8988T (cell line): ENCODE measurements around the gene DENND1B.

Experiments
- DNase-seq: peaks from one replicate; pipeline ENCODE4 v3.0.0; 2011

DENND1B gene, protein sequence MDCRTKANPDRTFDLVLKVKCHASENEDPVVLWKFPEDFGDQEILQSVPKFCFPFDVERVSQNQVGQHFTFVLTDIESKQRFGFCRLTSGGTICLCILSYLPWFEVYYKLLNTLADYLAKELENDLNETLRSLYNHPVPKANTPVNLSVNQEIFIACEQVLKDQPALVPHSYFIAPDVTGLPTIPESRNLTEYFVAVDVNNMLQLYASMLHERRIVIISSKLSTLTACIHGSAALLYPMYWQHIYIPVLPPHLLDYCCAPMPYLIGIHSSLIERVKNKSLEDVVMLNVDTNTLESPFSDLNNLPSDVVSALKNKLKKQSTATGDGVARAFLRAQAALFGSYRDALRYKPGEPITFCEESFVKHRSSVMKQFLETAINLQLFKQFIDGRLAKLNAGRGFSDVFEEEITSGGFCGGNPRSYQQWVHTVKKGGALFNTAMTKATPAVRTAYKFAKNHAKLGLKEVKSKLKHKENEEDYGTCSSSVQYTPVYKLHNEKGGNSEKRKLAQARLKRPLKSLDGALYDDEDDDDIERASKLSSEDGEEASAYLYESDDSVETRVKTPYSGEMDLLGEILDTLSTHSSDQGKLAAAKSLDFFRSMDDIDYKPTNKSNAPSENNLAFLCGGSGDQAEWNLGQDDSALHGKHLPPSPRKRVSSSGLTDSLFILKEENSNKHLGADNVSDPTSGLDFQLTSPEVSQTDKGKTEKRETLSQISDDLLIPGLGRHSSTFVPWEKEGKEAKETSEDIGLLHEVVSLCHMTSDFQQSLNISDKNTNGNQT

DNA sequence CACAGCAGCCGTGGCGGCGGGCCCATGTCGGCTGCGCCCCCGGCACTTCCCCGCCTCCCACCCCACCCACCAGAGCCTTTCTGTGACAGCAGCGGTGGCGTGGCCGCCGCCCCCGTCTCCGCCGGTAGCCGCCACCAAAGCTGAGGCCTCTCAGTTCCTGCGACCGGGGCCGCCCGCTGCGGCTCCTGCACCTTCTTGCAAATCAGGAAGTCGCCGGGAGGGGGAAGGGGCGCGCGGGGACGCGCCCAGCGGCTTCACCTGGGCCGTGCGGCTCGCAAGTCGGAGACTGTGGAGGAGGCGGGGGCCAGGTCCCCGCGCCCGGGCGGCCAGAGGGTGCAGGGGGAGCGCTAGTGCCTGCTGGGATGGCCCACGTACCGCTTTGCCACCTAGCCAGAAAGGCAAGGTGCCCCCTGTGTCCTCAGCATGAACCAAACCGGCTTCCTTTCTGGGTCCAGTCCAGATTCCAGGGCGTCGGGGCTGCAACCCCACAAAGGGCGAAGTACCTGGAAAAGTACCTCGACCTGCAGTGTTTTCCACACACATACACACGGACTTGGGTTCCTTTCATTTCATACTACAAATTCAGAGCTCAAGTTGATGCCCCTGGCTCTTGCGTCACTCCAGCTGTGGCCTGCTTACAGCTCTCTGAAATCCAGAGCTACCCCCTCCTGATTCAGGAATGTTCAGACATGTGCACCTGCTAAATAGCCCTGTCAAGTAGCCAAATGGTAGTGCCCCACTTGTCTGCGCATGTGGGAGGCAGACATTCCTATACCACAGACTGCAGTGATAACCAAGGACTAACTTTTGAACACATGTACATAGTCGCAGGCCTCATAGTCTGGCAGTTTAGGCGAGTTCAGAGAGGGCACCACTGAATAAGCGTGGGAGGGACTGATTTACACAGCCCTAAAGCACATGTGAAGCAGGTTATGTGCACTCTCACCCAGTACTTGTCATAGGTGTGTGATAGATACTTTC, at the start of gene DENND1B:
Gene DENND1B (minus strand): TSS at position 199 of the 981 bp plus-strand sequence. CDS start 325 bp downstream, outside the sequence.
- DNase-seq, result no peak

DNA sequence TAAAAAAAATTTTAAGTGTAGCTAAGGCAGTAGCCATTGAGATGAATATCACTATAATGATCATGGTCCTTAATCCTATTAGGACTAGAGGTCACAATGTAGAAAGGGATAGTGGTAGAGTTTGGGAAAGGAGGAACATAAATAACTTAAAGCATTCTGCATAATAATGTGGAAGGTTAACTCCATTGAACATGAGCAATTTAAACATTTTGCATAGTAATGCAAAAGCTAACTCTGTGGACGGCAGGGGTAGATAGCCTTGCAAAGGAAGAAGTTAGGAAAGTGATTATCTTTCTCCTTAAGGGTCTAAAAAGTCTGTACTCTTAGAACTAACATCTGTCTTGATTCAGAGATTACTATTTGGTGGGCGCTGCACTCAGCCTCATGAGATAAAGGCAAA, 39.0 kb upstream of the DENND1B start:
- DNase-seq, result no peak

DNA sequence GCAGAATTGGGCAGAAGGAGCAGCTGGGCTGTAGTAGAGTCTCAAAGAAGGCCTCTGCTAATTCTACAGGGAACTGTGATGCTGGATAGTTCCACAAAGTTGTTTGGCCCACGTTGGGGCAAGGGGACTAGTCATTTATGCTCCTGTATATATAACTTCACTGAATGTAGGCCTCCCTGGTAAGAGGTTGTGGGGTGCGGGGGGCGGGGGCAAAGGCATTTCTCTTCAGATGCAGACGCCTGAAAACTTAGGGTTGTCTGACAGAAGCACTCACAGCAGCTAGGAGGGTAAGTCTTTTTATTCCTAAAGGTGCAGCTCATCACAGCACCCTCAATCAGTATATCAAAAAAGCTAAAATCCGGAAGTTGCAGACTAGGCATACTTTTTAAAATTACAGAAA, 38.5 kb upstream of the DENND1B start:
- DNase-seq, result no peak

DNA sequence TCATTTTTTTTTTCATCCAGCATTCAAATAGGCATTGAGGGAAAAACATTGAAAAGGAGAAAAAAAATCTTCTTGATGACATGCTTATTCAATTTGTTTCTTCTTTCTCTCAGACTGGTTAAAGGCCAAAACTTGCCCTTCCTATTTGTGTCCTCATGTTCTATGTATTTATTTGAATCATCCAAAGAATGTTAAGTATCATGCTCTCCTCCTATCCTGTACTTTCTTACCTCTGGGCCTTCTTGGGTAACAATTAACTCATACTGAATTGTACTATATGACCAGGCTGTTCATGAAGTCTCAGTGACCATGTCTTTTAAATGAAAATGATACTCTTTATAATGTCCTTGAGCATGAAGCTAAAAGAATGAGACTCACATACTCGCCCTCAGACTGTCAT, 36.5 kb upstream of the DENND1B start:
- no peak for DNase-seq

DNA sequence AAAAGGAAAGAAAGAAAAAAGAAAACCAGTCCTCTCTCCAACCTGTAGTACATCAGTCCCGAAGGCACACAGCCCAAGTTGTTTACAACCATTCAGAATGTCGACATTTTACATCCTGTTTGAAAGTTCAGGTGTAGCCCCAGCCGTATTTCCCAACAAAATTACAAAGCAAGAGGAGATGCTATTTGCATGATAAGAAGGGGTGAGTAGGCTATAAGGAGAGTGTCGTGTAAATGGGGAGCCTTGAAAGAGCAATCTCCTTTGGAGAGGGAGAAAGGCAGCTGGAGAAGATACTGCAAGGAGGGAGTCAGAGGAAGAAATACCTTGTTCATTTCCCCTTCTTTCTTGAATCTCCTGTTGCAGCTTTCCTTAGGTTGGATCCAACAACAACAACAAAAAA, 35.5 kb upstream of the DENND1B start:
- DNase-seq, result no peak

DNA sequence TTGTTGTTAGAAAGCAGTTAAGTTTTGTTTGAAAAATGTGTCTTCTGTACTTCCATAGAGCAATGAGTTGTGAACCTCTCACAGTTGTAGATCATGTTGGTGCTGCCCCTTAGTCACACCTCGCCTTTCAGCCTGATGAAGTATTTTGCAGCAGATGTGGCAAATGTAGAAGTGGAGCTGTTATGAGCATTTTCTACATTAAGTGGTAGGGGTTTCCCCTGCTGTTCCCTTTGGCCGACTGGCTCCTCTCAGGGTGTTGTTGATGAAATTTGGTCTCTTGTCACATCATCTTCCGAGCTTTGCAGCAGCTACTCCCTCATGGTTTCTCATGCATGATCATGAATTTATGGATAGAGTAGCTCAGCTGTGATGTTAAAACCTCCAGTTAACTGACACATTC, 33.6 kb upstream of the DENND1B start:
- no peak for DNase-seq

DNA sequence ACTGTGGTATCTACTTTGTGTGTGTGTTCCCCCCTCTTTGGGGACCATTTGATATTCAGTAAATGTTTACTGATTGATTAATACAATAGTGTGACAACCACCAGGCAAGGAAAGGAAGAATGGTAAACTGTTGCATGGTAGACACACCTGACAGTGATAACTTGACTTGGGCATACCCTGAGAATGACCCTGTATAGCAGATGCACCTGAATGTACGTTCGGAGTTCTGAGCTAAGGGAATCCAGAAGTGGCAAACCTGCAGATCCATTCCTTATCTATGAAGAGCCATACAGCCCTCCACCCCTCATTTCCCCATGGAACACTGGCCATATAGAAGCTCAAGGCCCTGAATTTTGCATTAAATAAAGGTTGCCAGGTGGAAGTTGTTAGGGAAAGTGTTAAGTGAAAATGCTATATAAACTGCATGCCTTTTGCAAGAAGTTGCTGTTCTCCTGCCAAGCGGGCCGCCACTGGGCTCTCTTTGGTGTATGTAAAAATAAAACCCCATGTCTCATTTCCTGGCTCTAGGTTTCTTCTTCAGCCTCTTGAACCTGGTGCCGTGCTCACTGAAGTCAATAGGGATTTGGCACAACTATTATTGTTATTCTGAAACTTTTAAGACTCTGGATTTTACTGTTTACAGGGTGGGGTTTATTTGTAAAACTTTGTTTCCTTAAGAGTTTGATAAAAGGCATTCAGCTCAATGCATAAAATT, 32.6 kb upstream of the DENND1B start:
- no peak for DNase-seq

DNA sequence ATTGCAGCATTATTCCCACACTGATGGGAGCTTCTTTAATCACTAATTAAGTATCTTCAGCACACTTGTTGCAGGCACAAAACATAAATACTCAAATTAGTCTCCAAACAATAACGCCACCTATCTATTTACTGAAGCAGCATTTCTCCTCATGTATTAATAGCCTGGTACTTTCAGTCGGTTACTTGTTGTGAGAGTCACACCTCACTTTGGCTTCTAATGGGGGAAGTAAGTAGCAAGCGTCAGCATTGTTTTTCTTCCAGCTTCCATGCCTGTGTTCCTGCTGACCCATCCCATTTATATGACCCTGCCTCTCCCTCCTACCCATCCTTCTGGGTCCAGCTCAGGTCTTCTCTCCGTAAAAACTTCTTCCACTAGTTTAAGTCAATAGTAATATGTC, 31.9 kb upstream of the DENND1B start:
- DNase-seq, result no peak

DNA sequence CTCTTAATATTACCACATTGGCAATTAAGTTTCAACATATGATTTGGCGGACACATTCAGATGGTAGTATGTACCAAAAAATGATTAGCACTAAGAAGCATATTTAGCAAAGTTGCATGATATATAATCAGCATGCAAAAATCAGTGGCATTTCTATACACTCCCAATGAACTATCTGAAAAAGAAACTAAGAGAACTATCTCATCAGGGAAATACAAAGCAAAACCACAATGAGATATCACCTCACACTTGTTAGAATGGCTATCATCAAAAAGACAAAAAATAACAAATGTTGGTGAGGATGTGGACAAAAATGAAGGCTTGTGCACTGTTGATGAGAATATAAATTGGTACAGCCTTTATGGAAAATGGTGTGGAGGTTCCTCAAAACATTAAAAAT, 31.4 kb upstream of the DENND1B start:
- DNase-seq, result no peak

DNA sequence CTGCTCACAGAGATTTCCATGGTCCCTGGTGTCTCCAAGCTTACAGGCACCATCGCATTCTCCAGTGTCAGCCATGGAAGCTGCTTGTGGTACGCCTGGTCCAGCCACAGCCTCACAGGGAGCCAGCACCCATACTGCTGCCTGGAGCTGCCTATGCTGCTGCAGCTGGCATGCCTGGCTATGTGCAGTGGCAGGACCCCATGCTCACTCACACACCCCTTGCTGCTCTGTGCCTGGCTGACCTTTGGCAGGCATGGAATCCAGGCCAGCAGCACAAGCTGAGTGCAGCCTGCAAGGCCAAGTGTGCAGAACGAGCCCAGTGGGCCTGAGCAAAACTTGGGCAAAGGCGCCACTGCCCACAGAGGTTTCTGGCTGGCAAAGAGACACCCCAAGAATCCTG, 26.4 kb upstream of the DENND1B start:
- no peak for DNase-seq

DNA sequence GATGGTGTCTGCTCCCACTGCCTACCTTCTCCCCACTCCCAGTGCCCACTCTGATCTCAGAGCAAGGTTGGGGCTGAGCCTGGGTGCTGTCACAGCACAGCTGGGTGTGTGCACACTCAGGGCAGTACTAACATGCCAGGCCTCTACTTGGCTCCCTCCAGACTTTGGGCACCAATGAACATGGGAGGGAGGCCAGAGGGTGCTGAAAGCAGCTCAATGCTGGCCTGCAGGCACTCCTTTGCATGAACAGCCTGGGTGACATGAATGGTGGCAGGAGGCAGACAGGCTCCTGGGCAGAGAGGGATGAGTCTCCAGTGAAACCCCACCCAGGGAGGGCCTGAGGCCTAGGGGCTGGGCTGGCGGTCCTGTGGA, 25.8 kb upstream of the DENND1B start:
- DNase-seq, result no peak

DNA sequence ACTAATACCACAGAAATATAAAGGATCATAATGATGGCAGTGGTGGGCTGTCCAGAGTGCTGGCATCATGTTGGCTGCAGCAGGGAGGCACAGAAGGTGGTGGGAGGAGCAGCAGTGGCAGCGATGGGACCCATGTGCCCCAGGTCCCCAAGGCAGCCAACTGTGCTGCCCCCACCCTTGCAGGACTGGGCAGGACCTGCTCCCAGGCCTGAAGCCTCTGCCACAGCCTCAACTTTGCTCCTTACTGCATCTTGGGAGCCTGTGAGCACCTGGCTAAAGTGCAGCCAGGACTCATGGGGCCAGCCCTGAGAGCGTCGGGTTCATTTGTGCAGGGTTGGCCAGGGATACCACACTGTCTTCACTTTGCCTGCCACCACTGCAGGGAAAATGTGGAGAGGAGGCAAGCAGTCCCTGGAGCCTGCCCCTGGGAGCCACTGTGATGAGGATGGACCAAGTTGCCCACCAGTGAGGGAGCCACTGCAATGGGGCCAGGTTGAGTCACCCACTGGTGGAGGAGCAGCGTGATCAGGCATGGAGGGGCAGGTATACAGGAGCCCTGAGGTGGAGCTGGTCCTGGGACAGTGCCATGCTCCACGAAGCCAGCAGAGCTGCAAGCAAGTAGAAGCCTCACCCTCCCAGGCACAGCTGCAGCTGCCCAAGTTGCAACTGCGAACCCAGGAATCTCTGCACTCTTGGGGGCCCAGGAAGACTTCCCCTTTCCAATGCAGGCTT, 25.3 kb upstream of the DENND1B start:
- no peak for DNase-seq

DNA sequence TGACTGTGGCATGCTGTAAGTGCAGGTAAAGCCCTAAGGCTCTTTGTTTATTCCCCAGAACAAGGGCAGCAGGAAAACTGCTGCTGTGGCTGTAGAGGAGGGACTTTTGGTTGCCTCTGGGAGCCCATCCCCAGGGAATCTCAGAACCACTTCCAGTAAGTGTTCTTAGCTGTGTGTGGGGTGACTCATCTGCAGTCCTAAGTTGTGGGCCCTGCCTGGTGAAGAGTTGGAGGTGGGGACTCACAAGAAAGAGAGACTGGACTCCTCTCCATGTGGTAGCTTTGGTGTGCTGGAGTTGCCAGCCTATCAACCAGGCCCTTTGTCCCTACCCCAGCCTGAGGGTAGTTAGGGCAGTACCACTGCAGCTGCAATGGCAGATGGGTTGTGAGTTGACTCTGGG, 24.0 kb upstream of the DENND1B start:
- no peak for DNase-seq

DNA sequence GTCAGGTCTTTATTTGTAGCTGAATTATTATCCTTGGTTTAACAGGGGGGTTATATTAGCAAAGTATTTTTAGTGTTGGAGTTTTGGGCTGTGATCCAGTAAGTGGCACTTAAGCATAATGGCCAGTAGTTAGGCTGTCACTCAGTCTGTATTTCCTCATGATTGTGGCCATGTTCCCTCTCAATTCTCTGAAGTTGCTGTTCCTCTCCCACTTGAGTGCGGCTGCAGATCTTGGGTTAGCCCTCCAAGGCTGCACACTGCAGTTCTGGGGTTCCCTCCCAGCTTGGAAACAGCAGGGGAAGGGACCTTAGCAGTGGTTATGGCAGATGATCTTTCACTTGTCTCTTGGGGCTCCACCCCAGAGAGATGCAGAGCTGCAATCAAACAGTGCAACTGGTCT, 23.2 kb upstream of the DENND1B start:
- no peak for DNase-seq

DNA sequence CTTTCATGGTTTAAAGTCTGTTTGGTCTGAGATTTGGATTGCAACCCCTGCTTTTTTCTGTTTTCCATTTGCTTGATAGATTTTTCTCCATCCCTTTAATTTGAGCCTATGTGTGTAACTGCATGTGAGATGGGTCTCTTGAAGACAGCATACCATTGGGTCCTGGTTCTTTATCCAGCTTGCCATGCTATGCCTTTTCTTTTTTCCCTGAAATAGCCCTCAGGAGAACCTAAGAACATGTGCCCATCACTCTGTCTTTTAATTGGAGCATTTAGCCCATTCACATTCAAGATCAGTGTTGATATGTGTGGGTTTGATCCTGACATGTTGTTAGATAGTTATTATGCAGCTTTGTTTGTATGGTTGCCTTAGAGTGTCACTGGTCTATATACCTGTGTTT, 21.7 kb upstream of the DENND1B start:
- no peak for DNase-seq

DNA sequence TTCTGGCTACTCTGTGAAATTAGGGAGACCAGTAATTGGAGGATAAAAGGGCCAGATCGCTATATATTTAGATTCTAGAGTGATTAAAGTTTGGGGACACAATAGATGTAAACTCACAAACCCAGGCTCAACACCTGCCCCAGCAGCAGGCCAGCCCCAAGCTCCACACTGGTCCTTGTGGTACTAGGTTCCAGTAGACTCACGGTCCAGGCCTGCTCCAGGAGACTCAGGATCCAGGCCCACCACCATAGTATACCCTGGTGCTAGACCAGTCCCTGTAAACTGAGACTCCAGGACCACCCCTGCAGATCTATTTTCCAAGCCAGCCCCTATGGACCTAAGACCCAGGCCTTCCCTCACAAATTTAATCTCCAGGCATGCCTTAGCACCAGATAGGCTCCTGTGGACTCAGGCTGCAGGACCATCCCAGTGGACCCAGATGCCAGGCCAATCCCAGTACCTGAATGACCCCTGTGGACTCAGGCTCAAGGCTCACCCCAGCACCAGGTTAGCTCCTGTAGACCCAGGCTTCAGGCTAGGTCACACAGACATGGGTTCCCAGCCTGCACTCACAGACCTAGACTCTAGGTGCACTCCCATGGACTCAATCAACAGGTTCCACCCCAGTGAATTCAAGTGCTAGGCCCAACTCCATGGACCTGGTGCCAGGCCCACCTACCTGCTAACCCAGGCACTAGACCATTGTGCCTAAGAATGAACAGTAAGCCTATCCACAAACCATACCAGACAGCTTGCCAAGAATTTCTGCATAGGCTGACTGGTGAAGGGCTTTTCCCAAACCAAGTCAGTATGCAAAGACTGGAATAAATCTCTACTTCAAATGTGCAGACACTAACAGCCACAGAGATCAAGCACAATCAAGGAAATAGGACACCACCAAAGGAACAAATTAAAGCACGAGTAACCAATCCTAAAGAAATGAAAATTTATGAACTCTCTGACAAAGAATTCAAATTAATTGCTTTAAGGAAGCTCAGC, 13.8 kb upstream of the DENND1B start:
- no peak for DNase-seq

DNA sequence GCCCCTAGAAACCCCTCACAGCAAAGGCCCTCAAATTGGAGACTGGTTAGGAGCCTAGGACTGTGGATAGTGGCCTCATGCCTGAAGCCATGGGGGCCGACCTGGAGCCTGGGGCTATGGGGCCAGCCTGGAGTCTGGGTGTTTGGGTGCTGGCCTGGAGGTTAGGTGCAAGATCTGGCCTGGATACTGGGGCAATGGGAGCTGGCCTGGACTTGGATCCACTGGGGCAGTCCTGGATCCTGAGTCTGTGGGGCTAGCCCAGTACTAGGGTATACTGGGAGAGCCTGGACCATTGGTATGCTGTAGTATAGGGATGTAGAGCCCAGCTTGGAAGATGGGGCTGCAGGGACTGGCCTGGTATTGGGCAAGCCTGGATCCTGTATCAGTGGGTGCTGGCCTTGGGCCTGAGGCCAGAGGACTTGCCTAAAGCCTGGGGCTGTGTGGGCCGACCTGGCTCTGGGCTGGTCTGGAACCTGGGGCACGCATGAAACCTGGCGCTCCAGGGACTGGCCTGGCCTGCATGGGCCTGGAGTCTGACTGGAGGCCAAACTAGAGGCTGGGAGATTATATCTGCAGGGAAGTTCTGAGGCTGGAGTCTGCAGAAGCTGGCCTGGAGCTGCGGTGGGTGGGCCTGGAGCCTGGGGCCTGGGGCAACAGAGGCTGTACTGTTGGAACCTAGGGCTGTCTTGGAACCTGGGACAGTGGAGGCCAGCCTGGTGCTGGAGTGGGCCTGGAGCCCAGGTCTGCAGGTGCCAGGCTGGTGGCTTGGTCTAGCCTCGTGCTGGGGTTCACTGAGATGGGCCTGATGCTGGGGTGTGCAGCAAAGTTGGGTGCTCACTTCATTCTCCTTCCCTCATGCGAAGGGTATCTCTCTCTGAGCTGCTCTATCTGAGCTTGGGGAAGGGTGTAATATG, 12.6 kb upstream of the DENND1B start:
- no peak for DNase-seq

DNA sequence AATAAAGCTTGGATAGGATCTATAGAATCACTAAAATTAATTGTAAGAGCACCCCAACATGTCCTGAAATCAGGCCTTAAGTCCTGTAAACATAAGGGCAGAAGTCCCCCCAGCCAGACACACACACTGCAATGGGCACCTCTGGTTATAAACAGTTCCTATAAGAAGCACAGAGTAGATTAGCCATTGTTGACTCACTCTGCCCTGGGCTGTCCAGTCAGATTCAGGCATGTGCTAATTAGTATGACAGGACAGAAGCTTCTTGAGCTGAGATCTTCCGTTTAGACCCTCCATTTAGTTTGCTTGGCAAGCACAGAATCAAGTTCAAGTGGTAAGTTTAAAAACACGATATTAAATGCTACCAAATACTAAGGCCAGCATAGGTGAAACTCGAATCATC, 11.8 kb upstream of the DENND1B start:
- DNase-seq, result no peak

DNA sequence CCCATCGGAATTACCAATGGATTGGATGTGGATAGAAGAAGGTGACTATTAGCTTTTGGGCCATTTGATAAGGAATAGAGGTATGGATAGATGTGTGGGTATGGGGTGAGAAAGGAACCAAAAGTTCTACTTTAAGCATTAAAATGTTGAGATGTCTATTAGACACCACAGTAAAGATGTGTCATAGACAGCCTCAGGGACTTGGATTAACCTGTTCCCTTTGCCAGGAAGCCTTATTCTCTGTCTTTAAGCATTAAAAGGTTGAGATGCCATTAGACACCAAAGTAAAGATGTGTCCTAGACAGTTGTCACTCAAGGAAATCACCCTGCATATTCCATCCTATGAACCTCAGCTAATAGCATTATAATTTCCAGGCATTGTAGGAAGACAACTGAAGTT, 11.0 kb upstream of the DENND1B start:
- DNase-seq, result no peak
